HEK293 (cell line): ENCODE measurements around the gene BLOC1S4.

ENCODE experiments used
- AEBP2 ChIP-seq: fragments of 450-650 bp; formaldehyde crosslinking; IDR thresholded peaks from 2 replicates; pipeline ENCODE4 v1.5.1; 2016; ENCODE audit warnings: missing biosample characterization, missing genetic modification characterization, borderline replicate concordance
- ATF2 ChIP-seq: fragments of 450-650 bp; formaldehyde crosslinking; IDR thresholded peaks from 2 replicates; pipeline ENCODE4 v1.5.1; 2016; ENCODE audit warnings: missing biosample characterization, missing genetic modification characterization, low read depth
- GFI1B ChIP-seq: fragments of 450-650 bp; formaldehyde crosslinking; IDR thresholded peaks from 2 replicates; pipeline ENCODE4 v1.5.1; 2016; ENCODE audit warnings: missing biosample characterization, missing genetic modification characterization
- GLI2 ChIP-seq: fragments of 450-650 bp; formaldehyde crosslinking; IDR thresholded peaks from 2 replicates; pipeline ENCODE4; 2017; ENCODE audit warnings: missing biosample characterization, missing genetic modification characterization, low read depth, borderline replicate concordance
- INSM2 ChIP-seq: fragments of 450-650 bp; formaldehyde crosslinking; IDR thresholded peaks from 2 replicates; pipeline ENCODE4 v1.5.1; 2016; ENCODE audit warnings: missing biosample characterization, missing genetic modification characterization
- KLF16 ChIP-seq: fragments of 450-650 bp; formaldehyde crosslinking; IDR thresholded peaks from 2 replicates; pipeline ENCODE4 v1.5.1; 2017; ENCODE audit warnings: missing biosample characterization, missing genetic modification characterization
- PRDM2 ChIP-seq: fragments of 450-650 bp; formaldehyde crosslinking; IDR thresholded peaks from 2 replicates; pipeline ENCODE4 v1.5.1; 2016; ENCODE audit warnings: missing biosample characterization, missing genetic modification characterization, borderline replicate concordance
- SP2 ChIP-seq: fragments of 450-650 bp; formaldehyde crosslinking; IDR thresholded peaks from 2 replicates; pipeline ENCODE4 v1.5.1; 2016; ENCODE audit warnings: missing biosample characterization, missing genetic modification characterization
- SP3 ChIP-seq: fragments of 450-650 bp; formaldehyde crosslinking; IDR thresholded peaks from 2 replicates; pipeline ENCODE4 v1.5.1; 2016; ENCODE audit warnings: missing biosample characterization, missing genetic modification characterization
- TCF7L2 ChIP-seq: IDR thresholded peaks from 2 replicates; pipeline ENCODE4 v1.6.1; 2011; ENCODE audit warnings: low read depth, mild to moderate bottlenecking, inconsistent platforms, low read length, moderate library complexity, borderline replicate concordance
- ZBTB6 ChIP-seq: fragments of 450-650 bp; formaldehyde crosslinking; IDR thresholded peaks from 2 replicates; pipeline ENCODE4 v1.5.1; 2017; ENCODE audit warnings: missing biosample characterization, missing genetic modification characterization
- ZBTB7A ChIP-seq: fragments of 450-650 bp; formaldehyde crosslinking; IDR thresholded peaks from 2 replicates; pipeline ENCODE4 v1.5.1; 2016; ENCODE audit warnings: low read depth, missing biosample characterization, missing genetic modification characterization
- ZEB2 ChIP-seq: fragments of 450-650 bp; formaldehyde crosslinking; IDR thresholded peaks from 2 replicates; pipeline ENCODE4 v1.5.1; 2016; ENCODE audit warnings: missing biosample characterization, missing genetic modification characterization
- ZNF10 ChIP-seq: fragments of 450-650 bp; formaldehyde crosslinking; IDR thresholded peaks from 2 replicates; pipeline ENCODE4 v1.5.1; 2017; ENCODE audit warnings: missing biosample characterization, missing genetic modification characterization
- ZNF140 ChIP-seq: fragments of 450-650 bp; formaldehyde crosslinking; IDR thresholded peaks from 2 replicates; pipeline ENCODE4 v1.5.1; 2016; ENCODE audit warnings: missing biosample characterization, missing genetic modification characterization
- ZNF155 ChIP-seq: fragments of 450-650 bp; formaldehyde crosslinking; IDR thresholded peaks from 2 replicates; pipeline ENCODE4 v1.5.1; 2016; ENCODE audit warnings: missing biosample characterization, missing genetic modification characterization
- ZNF248 ChIP-seq: fragments of 450-650 bp; formaldehyde crosslinking; IDR thresholded peaks from 2 replicates; pipeline ENCODE4 v1.5.1; 2017; ENCODE audit warnings: missing biosample characterization, missing genetic modification characterization
- ZNF274 ChIP-seq, 2 experiments: fragments of 200-500 bp in 1 of 2; fragments of 450-650 bp in 1 of 2; sonication (Bioruptor generic) in 1 of 2; formaldehyde crosslinking in 1 of 2; IDR thresholded peaks; 2 replicates each; pipeline versions ENCODE4 v1.5.1 to v1.6.1; 2014 to 2016; ENCODE audit warnings: borderline replicate concordance in 1 of 2, inconsistent platforms in 1 of 2, low read length in 1 of 2, missing biosample characterization in 1 of 2, missing genetic modification characterization in 1 of 2
- ZNF488 ChIP-seq: fragments of 450-650 bp; formaldehyde crosslinking; IDR thresholded peaks from 2 replicates; pipeline ENCODE4 v1.5.1; 2016; ENCODE audit warnings: missing biosample characterization, missing genetic modification characterization
- ZNF558 ChIP-seq: fragments of 450-650 bp; formaldehyde crosslinking; IDR thresholded peaks from 2 replicates; pipeline ENCODE4 v1.5.1; 2016; ENCODE audit warnings: missing biosample characterization, missing genetic modification characterization
- ZNF585B ChIP-seq: fragments of 450-650 bp; formaldehyde crosslinking; IDR thresholded peaks from 2 replicates; pipeline ENCODE4 v1.5.1; 2016; ENCODE audit warnings: missing biosample characterization, missing genetic modification characterization
- ZNF600 ChIP-seq: fragments of 450-650 bp; formaldehyde crosslinking; IDR thresholded peaks from 2 replicates; pipeline ENCODE4 v1.5.1; 2016; ENCODE audit warnings: missing biosample characterization, missing genetic modification characterization

BLOC1S4 gene

GRCh38 chr4:6709230-6710114 is 6.5 kb upstream of the BLOC1S4 start, which contains the start of gene MRFAP1L1 (continued):
- no peak for TF ChIP-seq AEBP2 (tag by site-specific recombination)
- TF ChIP-seq ZNF274 (IDR thresholded peaks at IDR 0.05; ENCODE audit: low read length) = no peak
- no peak for TF ChIP-seq ZNF274 (tag by site-specific recombination; IDR thresholded peaks at IDR 0.05; ENCODE audit: borderline replicate concordance)
- no peak for TF ChIP-seq ATF2 (tag by site-specific recombination)
- TF ChIP-seq SP3 (tag by site-specific recombination) = peak; percentile 18; the same call in 1 of the 2 replicates
- no peak for TF ChIP-seq PRDM2 (tag by site-specific recombination)
- TF ChIP-seq ZNF248 (tag by site-specific recombination) = no peak
- TF ChIP-seq ZBTB6 (tag by site-specific recombination) = no peak
- no peak for TF ChIP-seq ZNF558 (tag by site-specific recombination)
- TF ChIP-seq ZNF488 = no peak
- no peak for TF ChIP-seq ZNF155 (tag by site-specific recombination)
- no peak for TF ChIP-seq ZBTB7A (tag by site-specific recombination)
- no peak for TF ChIP-seq GFI1B (tag by site-specific recombination)
- TF ChIP-seq SP2 (tag by site-specific recombination) = no peak
- TF ChIP-seq ZEB2 (tag by site-specific recombination) = no peak
- peak; percentile 69 for TF ChIP-seq ZNF600 (tag by site-specific recombination)
- no peak for TF ChIP-seq GLI2
- TF ChIP-seq ZNF585B (tag by site-specific recombination) = no peak
- no peak for TF ChIP-seq ZNF140 (tag by site-specific recombination)
- no peak for TF ChIP-seq TCF7L2
- no peak for TF ChIP-seq INSM2 (tag by site-specific recombination)
- 0 out of 2 replicates have a peak, but pooled peaks have one; percentile 32 for TF ChIP-seq ZNF10 (tag by site-specific recombination)
- no peak for TF ChIP-seq KLF16 (tag by site-specific recombination)
